ENCODE measurements around the gene SLC39A7.

SLC39A7 gene

DNA sequence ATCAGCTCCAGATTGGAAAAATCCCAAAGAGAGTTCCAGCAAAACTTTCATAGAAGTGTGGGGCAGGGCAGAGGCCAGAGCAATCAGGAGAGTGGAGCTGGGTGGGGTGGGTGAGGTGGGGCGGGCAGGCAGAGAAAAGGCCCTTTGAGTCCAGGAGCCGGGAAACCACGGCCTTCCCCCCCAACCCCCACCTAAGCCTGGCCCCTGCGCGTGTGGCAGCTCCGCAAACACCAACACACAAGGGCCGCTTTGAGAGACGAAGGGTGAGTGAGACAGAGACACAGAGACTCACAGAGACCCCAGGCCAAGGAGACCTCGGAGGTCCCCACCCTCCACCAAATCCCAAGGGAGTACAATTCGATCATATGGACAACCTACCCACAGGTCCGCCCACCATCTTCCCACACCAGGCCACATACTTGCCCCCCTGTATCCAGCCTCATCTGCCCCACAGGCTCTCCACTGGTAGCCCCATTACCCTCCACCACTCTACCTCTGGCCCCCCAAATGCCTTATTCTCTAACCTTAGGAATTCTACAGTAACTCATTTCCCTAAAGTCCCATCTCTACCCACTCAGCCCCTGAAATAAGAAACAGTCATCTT is 10.1 kb upstream of the SLC39A7 start:
- DNase-seq = no peak

GRCh38 chr6:33191383-33192104 is 9.1 kb upstream of the SLC39A7 start:
- no peak for DNase-seq

DNA sequence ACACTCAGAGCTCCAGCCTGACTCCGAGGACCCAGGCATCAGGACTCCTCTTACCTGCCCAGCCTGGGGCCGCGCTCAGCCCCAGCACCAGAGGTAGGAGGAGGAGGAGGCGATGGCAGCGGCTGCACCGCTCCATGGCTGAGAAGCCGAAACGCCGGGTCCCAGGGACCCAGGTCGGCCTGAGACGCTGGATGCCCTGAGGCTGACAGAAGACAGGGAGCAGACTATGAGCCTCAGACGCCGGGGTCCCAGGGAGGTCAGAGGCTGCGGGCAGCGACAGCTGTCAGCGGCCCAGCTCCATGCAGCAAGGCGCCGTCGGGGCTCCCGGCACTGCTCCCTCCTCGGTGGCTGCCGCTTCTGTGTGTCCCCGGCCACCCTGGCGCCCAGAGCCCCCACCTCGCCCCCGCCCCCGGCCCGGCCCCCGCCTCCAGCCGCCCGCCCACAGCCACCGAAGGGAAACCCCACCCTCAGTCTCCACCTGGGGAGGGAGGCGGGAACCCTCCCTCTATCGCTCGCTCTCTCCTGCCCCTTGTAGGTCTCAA is 8.5 kb upstream of the SLC39A7 start, which contains the start of gene COL11A2:
COL11A2 (minus strand) TSS at position 363 of the 542 bp plus-strand sequence; CDS start at position 136, 227 bp downstream.
- DNase-seq = no peak

GRCh38 chr6:33192671-33193602 is 7.7 kb upstream of the SLC39A7 start:
- DNase-seq = peak; percentile 25

DNA sequence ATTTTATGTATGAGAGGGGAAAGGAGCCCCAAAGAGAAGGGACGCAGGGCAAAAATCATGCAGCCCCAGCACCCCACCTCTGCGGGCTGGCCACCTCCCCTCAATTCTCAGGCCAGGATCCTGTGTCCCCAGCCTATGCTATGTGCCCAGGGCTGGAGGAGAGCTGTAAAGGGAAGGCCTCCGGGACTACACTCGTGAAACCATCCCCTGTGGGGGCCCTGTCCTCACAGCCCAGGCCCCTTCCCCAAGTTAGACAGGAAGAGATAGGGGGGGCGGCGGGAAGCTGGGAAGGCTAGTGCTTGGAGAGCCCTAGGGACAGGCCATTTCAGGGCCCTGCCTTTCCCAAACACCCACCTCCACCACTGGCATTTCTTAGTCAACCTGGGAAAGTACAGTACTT is 7.0 kb upstream of the SLC39A7 start:
- DNase-seq = no peak

DNA sequence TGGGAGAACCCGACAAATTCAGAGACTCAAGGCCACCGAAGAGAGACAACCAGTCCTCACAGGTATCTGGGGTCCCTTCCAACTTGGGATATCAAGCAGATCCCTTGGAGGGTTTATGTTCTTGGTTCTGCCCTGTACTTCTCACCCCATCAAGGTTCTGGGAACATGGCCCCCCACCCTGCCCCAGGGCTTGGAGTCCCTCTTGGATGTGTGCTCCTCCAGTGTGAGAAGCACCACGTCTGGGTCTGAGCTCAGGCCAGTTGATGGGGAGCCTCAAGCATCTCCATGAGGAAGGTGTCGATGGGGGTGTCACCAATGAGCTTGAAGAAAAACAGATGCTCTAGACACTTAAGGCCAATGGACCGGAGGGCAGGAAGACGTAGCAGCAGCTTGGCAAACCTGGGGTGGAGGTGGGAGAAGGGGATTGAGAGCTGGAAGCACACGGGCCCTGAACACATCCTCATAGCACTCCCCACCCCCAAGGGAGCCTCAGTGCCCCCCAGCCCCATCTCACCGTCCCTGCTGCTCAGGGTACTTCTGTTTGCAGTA is 6.2 kb upstream of the SLC39A7 start:
- no peak for DNase-seq

DNA sequence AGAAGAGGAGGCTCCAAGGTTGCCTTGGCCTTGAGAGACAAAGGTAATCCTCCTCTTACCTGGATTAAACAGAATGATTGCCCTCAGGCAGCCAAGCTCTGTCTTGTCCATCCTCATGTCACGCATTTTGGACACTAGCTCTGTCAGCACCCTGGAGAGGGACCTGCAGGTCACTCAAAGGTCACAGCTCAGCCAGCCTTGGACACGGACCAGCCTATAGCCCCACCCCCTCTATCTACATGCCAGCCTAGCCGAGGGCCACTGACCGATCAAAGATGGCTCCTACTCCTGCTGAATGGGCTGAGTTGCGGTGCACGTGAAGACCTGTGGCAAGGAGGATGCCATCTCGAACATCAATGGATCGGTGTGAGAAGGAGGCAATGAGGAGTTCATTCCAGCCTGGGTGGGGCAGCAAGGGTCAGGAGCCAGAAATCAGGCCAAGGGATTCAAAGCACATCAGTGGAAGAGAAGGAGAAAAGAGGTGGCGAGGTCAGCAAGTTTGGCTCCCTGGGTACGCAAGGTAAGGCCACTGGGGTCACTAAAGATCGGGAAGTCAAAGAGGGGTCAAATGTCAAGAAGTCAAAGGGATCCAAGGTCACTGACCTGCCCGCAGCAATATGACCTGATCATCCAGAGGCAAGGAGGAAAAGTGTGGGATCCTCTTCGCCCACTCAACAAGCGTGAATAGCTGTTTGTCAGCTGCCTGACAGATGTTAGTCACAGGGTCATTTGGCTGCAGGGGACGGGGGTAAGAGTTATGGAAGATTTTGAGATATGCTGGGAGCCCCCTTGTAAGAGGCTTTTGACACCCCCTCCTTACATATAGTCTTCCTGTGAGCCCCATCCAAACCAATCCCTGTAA is 5.1 kb upstream of the SLC39A7 start:
- no peak for DNase-seq

DNA sequence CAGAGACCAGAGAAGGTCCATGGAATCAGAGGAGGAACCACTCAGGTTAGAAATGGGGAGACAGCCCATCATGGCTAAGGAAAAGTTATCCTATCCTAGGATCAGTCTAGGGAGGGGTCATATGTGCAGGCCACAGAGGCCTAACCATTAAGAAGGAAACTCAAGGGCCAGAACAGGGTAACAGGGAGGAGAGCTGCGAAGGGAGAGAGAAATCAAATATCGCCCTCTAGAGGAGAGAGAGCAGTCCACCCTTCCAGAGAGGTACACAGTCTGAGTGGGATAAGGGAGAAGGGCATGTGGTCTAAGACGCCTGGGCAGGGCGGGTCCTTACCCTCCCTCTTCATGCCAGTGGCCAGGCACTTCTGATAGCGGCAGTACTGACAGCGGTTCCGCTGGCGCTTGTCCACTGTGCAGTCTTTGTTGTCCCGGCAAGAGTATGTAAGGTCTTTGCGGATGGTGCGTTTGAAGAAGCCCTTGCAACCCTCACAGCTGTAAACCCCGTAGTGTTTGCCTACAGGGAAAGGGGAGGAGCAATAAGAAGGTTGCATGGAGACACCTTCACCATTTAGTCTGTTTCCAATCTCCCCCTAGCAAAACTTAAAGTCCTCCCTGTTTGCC is 3.1 kb upstream of the SLC39A7 start:
- no peak for DNase-seq

GRCh38 chr6:33198159-33198852 is 2.4 kb upstream of the SLC39A7 start:
- DNase-seq = no peak

DNA sequence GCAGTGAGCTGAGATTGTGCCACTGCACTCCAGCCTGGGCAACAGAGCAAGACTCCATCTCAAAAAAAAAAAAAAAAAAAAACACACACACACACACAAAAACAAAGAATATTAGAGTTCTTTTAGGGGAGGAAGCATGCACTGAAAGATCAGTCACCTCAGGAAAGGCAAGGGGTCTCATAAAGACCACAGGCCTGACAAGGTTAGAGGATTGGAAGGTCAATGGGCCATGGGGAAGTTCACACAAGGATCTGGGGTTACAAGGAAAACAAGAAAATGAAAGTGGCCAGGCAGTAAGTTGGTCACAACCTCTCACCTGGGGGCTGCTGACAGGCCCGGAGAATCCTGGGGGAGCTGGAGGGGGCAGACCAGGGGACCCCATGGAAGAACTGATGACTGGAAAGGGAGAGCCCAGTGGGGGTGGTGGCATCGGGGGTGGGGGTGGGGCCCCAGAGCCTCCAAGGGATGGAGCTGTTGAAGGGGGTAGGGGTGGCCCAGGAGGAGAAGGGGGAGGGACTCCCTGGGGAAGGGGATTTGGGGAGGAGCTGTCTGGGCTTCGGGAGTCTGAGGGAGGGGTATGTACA is 1.7 kb upstream of the SLC39A7 start:
- DNase-seq = no peak

DNA sequence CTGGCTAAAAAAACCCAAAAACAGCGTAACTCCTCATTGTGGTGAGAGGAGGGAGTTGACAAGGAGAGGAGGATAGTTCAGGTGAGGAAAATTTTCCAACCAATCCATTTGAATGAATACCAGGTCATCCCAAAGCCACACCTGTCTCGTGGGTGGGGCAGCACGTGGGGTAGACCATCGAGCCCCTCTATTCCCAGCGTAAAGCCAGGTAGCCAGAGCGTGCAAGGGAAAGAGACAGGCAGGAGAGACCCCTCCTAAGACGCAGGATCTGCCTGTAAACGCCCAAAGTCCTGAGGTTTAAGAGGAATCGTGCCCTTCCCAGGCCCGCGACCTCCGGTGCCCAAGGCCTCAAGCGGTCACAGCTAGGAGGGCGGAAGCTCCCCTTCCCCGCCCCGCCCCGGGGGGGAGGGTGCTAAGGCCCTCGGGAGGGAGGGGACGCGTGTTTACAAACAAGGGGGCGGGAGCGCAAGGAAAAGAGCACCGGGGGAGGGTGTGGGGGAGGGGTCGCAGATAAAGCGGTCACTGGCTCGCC is 914 bp upstream of the SLC39A7 start:
- DNase-seq = peak; percentile 68

DNA sequence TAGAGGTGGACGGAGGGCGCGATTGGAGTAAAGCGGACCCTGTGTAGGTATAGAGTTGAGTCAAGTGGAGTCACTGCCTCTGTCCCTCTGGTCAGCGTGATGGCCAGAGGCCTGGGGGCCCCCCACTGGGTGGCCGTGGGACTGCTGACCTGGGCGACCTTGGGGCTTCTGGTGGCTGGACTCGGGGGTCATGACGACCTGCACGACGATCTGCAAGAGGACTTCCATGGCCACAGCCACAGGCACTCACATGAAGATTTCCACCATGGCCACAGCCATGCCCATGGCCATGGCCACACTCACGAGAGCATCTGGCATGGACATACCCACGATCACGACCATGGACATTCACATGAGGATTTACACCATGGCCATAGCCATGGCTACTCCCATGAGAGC is 479 bp downstream of the SLC39A7 start:
- DNase-seq = no peak

DNA sequence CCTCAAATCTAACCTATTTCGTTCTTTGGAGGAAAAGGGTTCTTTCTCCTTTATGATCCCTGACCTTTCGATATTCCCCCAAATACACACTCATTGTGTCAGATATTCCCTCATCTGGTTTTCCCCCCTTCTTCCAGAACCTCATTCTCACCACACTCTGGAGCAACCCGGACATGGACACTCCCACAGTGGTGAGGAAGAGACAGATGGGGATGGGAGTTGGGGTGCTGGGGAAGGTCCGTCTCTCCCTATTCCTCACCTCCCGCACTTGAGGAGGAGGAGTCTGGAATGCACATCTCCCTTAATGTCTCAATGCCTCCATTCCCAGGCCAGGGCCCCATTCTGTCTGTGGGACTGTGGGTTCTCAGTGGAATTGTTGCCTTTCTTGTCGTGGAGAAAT is 1.3 kb downstream of the SLC39A7 start:
- no peak for DNase-seq

DNA sequence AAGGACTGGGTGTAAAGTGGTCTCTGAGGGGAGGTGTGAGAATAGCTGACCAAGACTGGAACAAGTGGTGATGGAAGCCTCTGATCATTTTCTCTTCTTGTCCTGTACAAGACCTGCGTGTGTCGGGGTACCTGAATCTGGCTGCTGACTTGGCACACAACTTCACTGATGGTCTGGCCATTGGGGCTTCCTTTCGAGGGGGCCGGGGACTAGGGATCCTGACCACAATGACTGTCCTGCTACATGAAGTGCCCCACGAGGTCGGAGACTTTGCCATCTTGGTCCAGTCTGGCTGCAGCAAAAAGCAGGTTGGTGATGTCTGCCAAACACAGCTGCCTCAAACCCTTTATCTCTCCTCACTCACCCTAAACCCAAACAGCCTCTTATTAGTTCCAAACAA is 2.1 kb downstream of the SLC39A7 start:
- no peak for DNase-seq

DNA sequence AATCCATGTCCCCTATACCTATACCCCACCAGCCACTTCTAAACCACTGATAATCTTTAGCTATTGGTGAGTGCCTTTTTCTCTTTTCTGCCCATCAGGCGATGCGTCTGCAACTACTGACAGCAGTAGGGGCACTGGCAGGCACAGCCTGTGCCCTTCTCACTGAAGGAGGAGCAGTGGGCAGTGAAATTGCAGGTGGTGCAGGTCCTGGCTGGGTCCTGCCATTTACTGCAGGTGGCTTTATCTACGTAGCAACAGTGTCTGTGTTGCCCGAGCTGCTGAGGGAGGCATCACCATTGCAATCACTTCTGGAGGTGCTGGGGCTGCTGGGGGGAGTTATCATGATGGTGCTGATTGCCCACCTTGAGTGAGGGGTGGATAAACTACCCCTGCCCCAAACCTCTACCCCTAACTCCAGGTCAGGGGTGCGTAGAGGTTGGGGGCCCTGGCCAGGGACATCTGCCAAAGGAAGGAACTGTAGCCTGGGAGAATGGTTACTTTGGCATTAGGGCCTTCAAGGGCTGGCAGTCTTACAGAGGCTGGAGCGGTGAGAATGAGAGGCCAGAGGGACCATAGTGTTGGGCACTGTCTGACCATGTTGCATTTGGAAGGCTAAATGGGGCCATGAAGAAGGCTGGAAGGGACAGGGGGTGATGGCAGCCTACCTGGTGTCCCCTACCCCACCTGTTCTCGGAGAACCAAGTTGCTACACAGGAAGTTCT is 2.9 kb downstream of the SLC39A7 start:
- no peak for DNase-seq

DNA sequence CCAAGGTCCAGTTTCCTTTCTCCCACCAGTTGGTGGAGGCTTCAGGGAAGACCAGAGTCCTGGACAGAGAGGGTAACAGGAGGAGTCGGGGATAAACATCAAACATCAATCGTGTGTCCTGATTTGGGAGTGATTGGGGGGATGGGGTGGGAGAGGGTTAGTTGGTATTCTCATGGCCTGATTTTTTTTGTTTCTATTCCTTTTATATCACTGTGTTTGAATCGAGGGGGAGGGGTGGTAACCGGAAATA is 3.4 kb downstream of the SLC39A7 start:
- DNase-seq = no peak

DNA sequence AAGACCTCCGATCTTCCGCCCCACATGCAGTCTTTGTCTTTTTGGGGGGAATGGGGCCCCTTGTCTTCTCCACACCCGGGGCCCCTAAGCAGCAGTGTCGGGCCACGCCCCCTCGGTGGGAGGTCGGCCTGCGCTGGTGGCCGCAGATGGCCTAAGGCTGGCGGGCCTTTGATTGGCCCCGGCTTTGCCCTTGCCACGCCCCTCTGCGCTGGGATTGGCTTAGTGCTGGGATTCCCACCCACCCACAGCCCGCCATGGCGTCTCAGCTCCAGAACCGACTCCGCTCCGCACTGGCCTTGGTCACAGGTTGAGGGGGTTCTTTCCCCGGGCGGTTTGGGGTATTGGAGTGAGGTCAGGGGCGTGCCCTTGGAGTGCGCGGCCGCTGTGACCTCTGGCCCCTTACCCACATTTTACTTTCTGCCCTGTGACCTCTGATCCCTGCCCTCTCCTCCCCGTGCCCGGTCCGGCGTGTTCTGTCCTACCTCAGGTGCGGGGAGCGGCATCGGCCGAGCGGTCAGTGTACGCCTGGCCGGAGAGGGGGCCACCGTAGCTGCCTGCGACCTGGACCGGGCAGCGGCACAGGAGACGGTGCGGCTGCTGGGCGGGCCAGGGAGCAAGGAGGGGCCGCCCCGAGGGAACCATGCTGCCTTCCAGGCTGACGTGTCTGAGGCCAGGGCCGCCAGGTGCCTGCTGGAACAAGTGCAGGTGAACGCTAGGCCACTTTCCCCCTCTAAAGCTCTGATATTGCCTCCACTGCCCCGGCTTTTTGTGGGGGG is 3.9 kb downstream of the SLC39A7 start, which contains the start of gene HSD17B8:
HSD17B8 (plus strand) TSS at position 241 of the 776 bp plus-strand sequence; CDS start at position 255, 14 bp downstream.
- DNase-seq = peak; percentile 75

- DNase-seq = no peak
These were observed 4.7 kb downstream of the SLC39A7 start for GRCh38 chr6:33205191-33206026.

Data from activated gamma-delta T cell (primary cell).